Heart left ventricle (tissue), 16 donors: ENCODE results near the gene RIMS3. TPM values are rescaled to one million over a fixed set of nuclear protein-coding genes. Genes with fewer than 3 reads are reported as not detected.

ENCODE experiments used
- ATAC-seq, 4 donors: fragments of 200-7000 bp; cut with Tn5 transposase; one replicate each; pipeline ENCODE4 v1.9.1; 2020 to 2022; ENCODE audit warnings: moderate library complexity in 4 of 4, mild to moderate bottlenecking in 3 of 4, moderate number of reproducible peaks in 1 of 4
- DNase-seq, 5 donors: peaks; one replicate each; pipeline ENCODE4 v3.0.0-alpha.2; 2020
- H3K27ac ChIP-seq, 12 donors: fragments of 200-600 bp; sonication (generic) in 4 of 12; one replicate each; pipeline versions ENCODE4 v1.5.0 to v1.8.0; 2016 to 2022; ENCODE audit warnings: mild to moderate bottlenecking in 2 of 12
- H3K27me3 ChIP-seq, 9 donors: fragments of 200-600 bp; sonication (generic) in 2 of 9; one replicate each; pipeline versions ENCODE4 v1.5.1 to v1.8.0; 2016 to 2022; ENCODE audit warnings: mild to moderate bottlenecking in 3 of 9
- H3K36me3 ChIP-seq, 9 donors: fragments of 200-600 bp; sonication (generic) in 2 of 9; one replicate each; pipeline versions ENCODE4 v1.5.0 to v1.8.0; 2018 to 2022; ENCODE audit warnings: mild to moderate bottlenecking in 2 of 9
- H3K4me1 ChIP-seq, 12 donors: fragments of 200-600 bp; sonication (generic) in 4 of 12; one replicate each; pipeline versions ENCODE4 v1.5.0 to v1.8.0; 2016 to 2022; ENCODE audit warnings: mild to moderate bottlenecking in 3 of 12
- H3K4me3 ChIP-seq, 12 donors: fragments of 200-600 bp; sonication (generic) in 4 of 12; one replicate each; pipeline versions ENCODE4 v1.5.0 to v1.8.0; 2017 to 2022; ENCODE audit warnings: mild to moderate bottlenecking in 9 of 12, moderate library complexity in 4 of 12
- H3K9me3 ChIP-seq, 12 donors: fragments of 200-600 bp; sonication (generic) in 4 of 12; one replicate each; pipeline versions ENCODE4 v1.5.0 to v1.8.0; 2016 to 2022; ENCODE audit warnings: mild to moderate bottlenecking in 1 of 12
- CTCF ChIP-seq, 12 donors: fragments of 200-600 bp; sonication (generic) in 4 of 12; IDR thresholded peaks; one replicate each; pipeline versions ENCODE4 v1.5.0 to v1.8.0; 2018 to 2022; ENCODE audit warnings: antibody characterized with exemption in 12 of 12, mild to moderate bottlenecking in 5 of 12
- POLR2A ChIP-seq, 2 donors: fragments of 450-650 bp; IDR thresholded peaks; one replicate each; pipeline ENCODE4 v1.6.1; 2017; ENCODE audit warnings: antibody characterized with exemption in 2 of 2, mild to moderate bottlenecking in 2 of 2, moderate library complexity in 2 of 2
- WGBS, 4 donors: extraction: QIAGEN DNeasy Blood & Tissue Kit in 2 of 4; methylation state at CpG; one replicate each; pipeline versions ENCODE4 v1.1.5 to v1.1.7; 2013 to 2018; 5-methylcytosine and 5-hydroxymethylcytosine counted together
- intact Hi-C, 10 donors: fragments of 100-400 bp; cut with DNase I; formaldehyde crosslinking; loops; one replicate each; pipeline versions ENCODE4 v1.11.1 to v1.14.2; 2022
- polyA plus RNA-seq, 2 donors: library from polyadenylated mRNA; stranded (reverse); fragments of 200-250 nt; gene quantifications; one replicate each; pipeline ENCODE4 v1.2.3, GENCODE V29; 2013
- total RNA-seq, 9 donors: library from RNA; depleted of rRNA in 2 of 9; stranded (reverse); fragments of >200 nt in 2 of 9; fragmentation: NEBNext Ultra II Directional in 3 of 9; extraction: Animal tissue kit (Norgen Biotek cat#: 25700) in 3 of 9; gene quantifications; one replicate each; pipeline versions ENCODE4 v1.1.0 to v1.2.4, GENCODE V29; 2016 to 2023
- donor health status: ischemic (EF 13 %, LVEDD 7.1; RV severe dilation, severe dysfunction).
- donor health status: healthy with polysubstance abuse.
- donor health status: DM: no; HTN: yes; CAD: no.
- donor health status: DM: no; HTN: no; CAD: no.
- donor health status: ischemic (EF 25% LVEDD 6.9; RV normal size, moderate dysfunction).
- donor health status: ischemic (EF 25% LVEDD 5.7; RV mildly dilated, moderate dysfunction).
- donor health status: healthy.
- donor health status: DM: yes; HTN: yes; CAD: no.
- donor health status: ischemic (EF 35%, LVEDD 5.7; RV mildly dilated, moderate dysfunction).
- donor health status: nonischemic (EF 11% LVEDD 7.7; RV severe dilation, severe dysfunction).
- donor health status: DM: yes; HTN: yes; CAD: no.
- donor health status: PGD.
- donor health status: ischemic (EF 29% LVEDD 5.4; RV normal size, mild dysfunction).
- donor health status: nonischemic (EF 23%, LVEDD 6.1; RV moderate dilation, normal function).

The RIMS3 gene
- total and polyA plus RNA-seq, 11 donors: 0.23 to 3.0 (median 1.00) TPM

- no peak overlapping the region for H3K4me3 ChIP-seq
- no peaks in the 10 kb centered on the region for H3K9me3 ChIP-seq
- H3K4me1 ChIP-seq: peaks cover 0 to 20% (median 3%) of the 10 kb centered on the region in 12 donors
- DNase-seq: peak in 2 of 5 donors; percentile 22 to 37
- intact Hi-C loops: no loop called here
- TF ChIP-seq POLR2A (IDR thresholded peaks at IDR 0.05): no peak
- peak in 7 of 12 donors; percentile 11 to 43 (median 16) for TF ChIP-seq CTCF (IDR thresholded peaks at IDR 0.05)
- peak overlapping the region in 1 of 12 donors; percentile 13 for H3K27ac ChIP-seq
- H3K27me3 ChIP-seq: peaks cover 0 to 3% (median 0%) of the 10 kb centered on the region in 9 donors
- 29 to 53% (median 42%) methylated on average over 4 of the region's 4 CpGs for WGBS, 4 donors
- peak in 2 of 4 donors; percentile 29 to 75 for ATAC-seq
- no peaks in the 10 kb centered on the region for H3K36me3 ChIP-seq
These were observed 15.4 kb downstream of the RIMS3 start for GRCh38 chr1:40650075-40650474.

GRCh38 chr1:40649592-40649930, 15.9 kb downstream of the RIMS3 start:
- Histone ChIP-seq H3K36me3 (no peaks in the 10 kb centered on the region), H3K27ac (peak overlapping the region in 1 of 12 donors; percentile 13), H3K9me3 (no peaks in the 10 kb centered on the region), H3K27me3 (peaks cover 0 to 3% (median 0%) of the 10 kb centered on the region in 9 donors), H3K4me3 (no peak overlapping the region), H3K4me1 (peaks cover 0 to 20% (median 3%) of the 10 kb centered on the region in 12 donors)
- intact Hi-C loops: no loop called here
- no peak for TF ChIP-seq CTCF (IDR thresholded peaks at IDR 0.05)
- no peak for TF ChIP-seq POLR2A (IDR thresholded peaks at IDR 0.05)
- DNase-seq (no peak), ATAC-seq (no peak)
- WGBS, 4 donors: 79 to 94% (median 89%) methylated on average over 5 of the region's 5 CpGs

- ATAC-seq: no peak
- intact Hi-C loops: no loop called here
- no peak for TF ChIP-seq CTCF (IDR thresholded peaks at IDR 0.05)
- no peak for TF ChIP-seq POLR2A (IDR thresholded peaks at IDR 0.05)
- no peaks in the 10 kb centered on the region for H3K9me3 ChIP-seq
- peaks cover 0 to 3% (median 0%) of the 10 kb centered on the region in 9 donors for H3K27me3 ChIP-seq
- no peak overlapping the region for H3K4me3 ChIP-seq
- WGBS, 4 donors: 81 to 87% (median 85%) methylated on average over 15 of the region's 15 CpGs
- no peak overlapping the region for H3K27ac ChIP-seq
- H3K4me1 ChIP-seq: peaks cover 0 to 20% (median 3%) of the 10 kb centered on the region in 12 donors
- no peak for DNase-seq
- H3K36me3 ChIP-seq: no peaks in the 10 kb centered on the region
These were observed 16.4 kb downstream of the RIMS3 start for GRCh38 chr1:40648928-40649591.

GRCh38 chr1:40648200-40648599, 17.3 kb downstream of the RIMS3 start:
- no peak for ATAC-seq

More at GRCh38 chr1:40648200-40648599, 17.3 kb downstream of the RIMS3 start:
- no peak overlapping the region for H3K4me3 ChIP-seq
- no peak overlapping the region for H3K27ac ChIP-seq
- TF ChIP-seq POLR2A (IDR thresholded peaks at IDR 0.05) (no peak), CTCF (IDR thresholded peaks at IDR 0.05) (no peak)
- peaks cover 0 to 20% (median 3%) of the 10 kb centered on the region in 12 donors for H3K4me1 ChIP-seq
- DNase-seq: no peak
- no peaks in the 10 kb centered on the region for H3K27me3 ChIP-seq
- H3K9me3 ChIP-seq: no peaks in the 10 kb centered on the region
- WGBS, 4 donors: 84 to 88% (median 86%) methylated on average over 3 of the region's 3 CpGs
- intact Hi-C loops: no loop called here
- H3K36me3 ChIP-seq: no peaks in the 10 kb centered on the region
